SK-N-SH (cell line): ENCODE measurements around the gene PDZRN4. TPM values are rescaled to one million over a fixed set of nuclear protein-coding genes. Genes with fewer than 3 reads are reported as not detected.

Experiments
- CTCF ChIA-PET: fragments of 300-600, 350-600 bp; formaldehyde crosslinking; extraction: SDS; loops from one replicate; lab custom pipeline; 2021; lab: Yijun Ruan, JAX
- POLR2A ChIA-PET: fragments of 350-600 bp; sonication (Branson Sonifier 250); formaldehyde crosslinking; extraction: SDS; loops from one replicate; lab custom pipeline; 2020; ENCODE audit warnings: antibody characterized with exemption, inconsistent platforms; lab: Yijun Ruan, JAX
- DNase-seq: peaks from one replicate; pipeline ENCODE4 v3.0.0; 2012
- H2AFZ ChIP-seq: fragments of 200-600 bp; sonication (generic); 2 replicates; pipeline ENCODE4 v1.8.1; 2016; ENCODE audit warnings: antibody characterized with exemption, mild to moderate bottlenecking, low read depth
- H3F3A ChIP-seq: fragments of 200-600 bp; sonication (generic); replicated peaks from 2 replicates; pipeline ENCODE3; 2016; ENCODE audit warnings: antibody characterized with exemption, mild to moderate bottlenecking; ENCODE audit not compliant: insufficient read depth
- H3K27ac ChIP-seq, 2 experiments: fragments of 200-500 bp in 1 of 2; fragments of 200-600 bp in 1 of 2; sonication (Bioruptor generic) in 1 of 2; sonication (generic), shearing (Covaris generic) in 1 of 2; 2 replicates each; pipeline versions ENCODE4 v1.5.1 to v1.6.1; 2014 to 2016; ENCODE audit warnings: low read depth in 2 of 2, inconsistent platforms in 1 of 2, low read length in 1 of 2, mild to moderate bottlenecking in 1 of 2, mixed read lengths in 1 of 2
- H3K27me3 ChIP-seq: fragments of 200-600 bp; sonication (generic), shearing (Covaris generic); 2 replicates; pipeline ENCODE4 v1.6.1; 2016; ENCODE audit warnings: mixed run types; ENCODE audit not compliant: insufficient read depth
- H3K36me3 ChIP-seq, 2 experiments: fragments of 200-500 bp in 1 of 2; fragments of 200-600 bp in 1 of 2; sonication (Bioruptor generic) in 1 of 2; sonication (generic) in 1 of 2; replicated peaks in 1 of 2; 2 replicates each; pipeline versions ENCODE3 to v1.5.1; 2014 to 2016; ENCODE audit warnings: low read length in 1 of 2, mild to moderate bottlenecking in 1 of 2; ENCODE audit not compliant: insufficient read depth in 2 of 2, control insufficient read depth in 1 of 2
- H3K4me1 ChIP-seq, 2 experiments: fragments of 200-500 bp in 1 of 2; fragments of 200-600 bp in 1 of 2; sonication (Bioruptor generic) in 1 of 2; sonication (generic), shearing (Covaris generic) in 1 of 2; 2 replicates each; pipeline versions ENCODE4 v1.5.1 to v1.6.1; 2014 to 2016; ENCODE audit warnings: low read depth in 1 of 2, low read length in 1 of 2, mixed run types in 1 of 2; ENCODE audit not compliant: insufficient read depth in 2 of 2, control insufficient read depth in 1 of 2
- H3K4me2 ChIP-seq: fragments of 200-600 bp; sonication (generic), shearing (Covaris generic); 2 replicates; pipeline ENCODE4 v1.6.1; 2017; ENCODE audit warnings: mixed run types
- H3K4me3 ChIP-seq, 2 experiments: fragments of 200-500 bp in 1 of 2; fragments of 200-600 bp in 1 of 2; sonication (Bioruptor generic) in 1 of 2; sonication (generic), shearing (Covaris generic) in 1 of 2; 2 replicates each; pipeline versions ENCODE4 v1.5.1 to v1.8.1; 2014 to 2016; ENCODE audit warnings: low read depth in 2 of 2, inconsistent platforms in 1 of 2, low read length in 1 of 2, mild to moderate bottlenecking in 1 of 2, mixed read lengths in 1 of 2, moderate library complexity in 1 of 2
- H3K79me2 ChIP-seq: fragments of 200-600 bp; sonication (generic); 2 replicates; pipeline ENCODE4 v1.8.1; 2017; ENCODE audit warnings: mild to moderate bottlenecking; ENCODE audit not compliant: insufficient read depth
- H3K9ac ChIP-seq: fragments of 200-600 bp; sonication (generic); 2 replicates; pipeline ENCODE4 v1.6.1; 2017; ENCODE audit warnings: mixed run types
- H3K9me2 ChIP-seq: fragments of 200-600 bp; sonication (generic); 2 replicates; pipeline ENCODE4 v1.6.1; 2017; ENCODE audit warnings: mixed run types
- H3K9me3 ChIP-seq: fragments of 200-600 bp; sonication (generic); 2 replicates; pipeline ENCODE4 v1.6.1; 2017; ENCODE audit warnings: mixed run types, mild to moderate bottlenecking, moderate library complexity
- H4K20me1 ChIP-seq: fragments of 200-600 bp; sonication (generic); 2 replicates; pipeline ENCODE4 v1.6.1; 2017; ENCODE audit warnings: mild to moderate bottlenecking, mixed run types; ENCODE audit not compliant: insufficient read depth
- EP300 ChIP-seq, 2 experiments: IDR thresholded peaks; 2 replicates each; pipeline versions ENCODE4 v1.4.0 to v1.6.1; 2012; ENCODE audit warnings: borderline replicate concordance in 1 of 2, low read depth in 1 of 2, low read length in 1 of 2
- FOXM1 ChIP-seq: IDR thresholded peaks from 2 replicates; pipeline ENCODE4 v1.4.0; 2012; ENCODE audit warnings: low read depth, mild to moderate bottlenecking
- GABPA ChIP-seq: IDR thresholded peaks from 2 replicates; pipeline ENCODE4 v1.4.0; 2012; ENCODE audit warnings: low read depth, mild to moderate bottlenecking
- GATA2 ChIP-seq: sonication (generic); formaldehyde crosslinking; IDR thresholded peaks from 2 replicates; pipeline ENCODE4 v1.5.0; 2020; ENCODE audit warnings: mild to moderate bottlenecking, missing genetic modification reagents
- MXI1 ChIP-seq: IDR thresholded peaks from 2 replicates; pipeline ENCODE4 v1.6.1; 2012; ENCODE audit warnings: mild to moderate bottlenecking, low read depth, low read length, improper control_type of control experiment
- NRF1 ChIP-seq: IDR thresholded peaks from 2 replicates; pipeline ENCODE4 v1.6.1; 2012; ENCODE audit warnings: low read depth, mild to moderate bottlenecking, low read length
- PBX3 ChIP-seq: IDR thresholded peaks from 2 replicates; pipeline ENCODE4; 2012
- SIN3A ChIP-seq: IDR thresholded peaks from 2 replicates; pipeline ENCODE4 v1.6.1; 2012; ENCODE audit warnings: low read depth, mild to moderate bottlenecking, low read length, moderate library complexity, borderline replicate concordance
- TAF1 ChIP-seq: IDR thresholded peaks from 2 replicates; pipeline ENCODE4 v1.6.1; 2012; ENCODE audit warnings: low read depth, mild to moderate bottlenecking, low read length, moderate library complexity, borderline replicate concordance
- TCF12 ChIP-seq: IDR thresholded peaks from 2 replicates; pipeline ENCODE4 v1.4.0; 2012
- USF2 ChIP-seq: fragments of 150-350 bp; IDR thresholded peaks from 2 replicates; pipeline ENCODE4 v1.6.1; 2017; ENCODE audit warnings: antibody characterized with exemption, low read length, low read depth, borderline replicate concordance
- YY1 ChIP-seq: IDR thresholded peaks from 2 replicates; pipeline ENCODE4 v1.4.0; 2012; ENCODE audit warnings: low read depth, mild to moderate bottlenecking
- ZBTB33 ChIP-seq: IDR thresholded peaks from 2 replicates; pipeline ENCODE4 v1.4.0; 2012; ENCODE audit warnings: low read depth, borderline replicate concordance
- WGBS: methylation state at CpG from one replicate; pipeline ENCODE4 v1.1.6; 2017; ENCODE audit warnings: low lambda C conversion rate; 5-methylcytosine and 5-hydroxymethylcytosine counted together
- polyA plus RNA-seq, 3 experiments: library from polyadenylated mRNA; depleted of rRNA; stranded (reverse); fragments of >200 nt; gene quantifications; 2 replicates each; pipeline ENCODE4 v1.2.3, GENCODE V29; 2012

Gene PDZRN4
- polyA plus RNA-seq, 1 of the 3 experiments (the other 2 are of a cell fraction) = 0.02 TPM

GRCh38 chr12:41619705-41620104, 431.6 kb downstream of the PDZRN4 start:
- CTCF ChIA-PET = no interaction called here
- no peak overlapping the region for H3K9ac ChIP-seq
- no peaks in the 10 kb centered on the region for H3K4me1 ChIP-seq
- H3K27me3 ChIP-seq = no peaks in the 10 kb centered on the region
- no peaks in the 10 kb centered on the region for H3K9me2 ChIP-seq
- no peaks in the 10 kb centered on the region for H3K9me3 ChIP-seq
- no peaks in the 10 kb centered on the region for H4K20me1 ChIP-seq
- no peaks in the 10 kb centered on the region for H3K36me3 ChIP-seq
- no peak for TF ChIP-seq TAF1
- TF ChIP-seq GATA2 (CRISPR knock-in tag) = no peak
- TF ChIP-seq MXI1 = no peak
- TF ChIP-seq GABPA = no peak
- no peak for TF ChIP-seq NRF1
- TF ChIP-seq ZBTB33 = no peak
- no peak for TF ChIP-seq EP300 (IDR thresholded peaks at IDR 0.05; ENCODE audit: borderline replicate concordance in 1 of 2, low read depth in 1 of 2, low read length in 1 of 2)
- TF ChIP-seq FOXM1 = no peak
- H3K4me2 ChIP-seq = no peak overlapping the region
- H2AFZ ChIP-seq = no peak overlapping the region
- POLR2A ChIA-PET = no interaction called here
- DNase-seq = no peak
- H3K4me3 ChIP-seq = no peak overlapping the region
- no peak overlapping the region for H3K27ac ChIP-seq
- H3K79me2 ChIP-seq = no peaks in the 10 kb centered on the region
- no peaks in the 10 kb centered on the region for H3F3A ChIP-seq

GRCh38 chr12:41621291-41621690, 433.2 kb downstream of the PDZRN4 start:
- Histone ChIP-seq H3K4me3 (no peak overlapping the region), H3K9me3 (no peaks in the 10 kb centered on the region)
- TF ChIP-seq PBX3 (no peak), YY1 (no peak), USF2 (no peak), TCF12 (no peak), SIN3A (no peak)
- TF ChIP-seq, all 33 proteins: peak for 0
- ChIA-PET POLR2A (no interaction called here), CTCF (no interaction called here)
- 29% methylated on average over 1 of the region's 1 CpG for WGBS
- H3F3A ChIP-seq = no peaks in the 10 kb centered on the region
- H3K27me3 ChIP-seq = no peaks in the 10 kb centered on the region
- no peak overlapping the region for H3K4me2 ChIP-seq
- H2AFZ ChIP-seq = no peak overlapping the region
- no peaks in the 10 kb centered on the region for H3K9me2 ChIP-seq
- H3K9ac ChIP-seq = no peak overlapping the region
- no peaks in the 10 kb centered on the region for H3K4me1 ChIP-seq
- no peaks in the 10 kb centered on the region for H4K20me1 ChIP-seq
- no peak overlapping the region for H3K27ac ChIP-seq
- H3K36me3 ChIP-seq = no peaks in the 10 kb centered on the region
- H3K79me2 ChIP-seq = no peaks in the 10 kb centered on the region
- no peak for DNase-seq
